GM19463 (cell line): ENCODE results near the gene IL1R1.
A peak's percentile ranks its signal among the peaks of the same experiment; 100 is the strongest.
"Not testable (repeated sequence)": the region's sequence is repeated elsewhere in the genome, so short reads cannot be mapped to it uniquely, and the experiment has no call there.

Source experiments
- ATAC-seq: cut with Tn5 transposase; IDR thresholded peaks from one replicate; pipeline ENCODE4 v1.9.1; 2021; ENCODE audit warnings: mild to moderate bottlenecking, moderate library complexity; ENCODE audit not compliant: unreplicated experiment

The IL1R1 gene

GRCh38 chr2:102110596-102111334 is 31.8 kb upstream of the IL1R1 start:
- ATAC-seq = peak; percentile 46

DNA sequence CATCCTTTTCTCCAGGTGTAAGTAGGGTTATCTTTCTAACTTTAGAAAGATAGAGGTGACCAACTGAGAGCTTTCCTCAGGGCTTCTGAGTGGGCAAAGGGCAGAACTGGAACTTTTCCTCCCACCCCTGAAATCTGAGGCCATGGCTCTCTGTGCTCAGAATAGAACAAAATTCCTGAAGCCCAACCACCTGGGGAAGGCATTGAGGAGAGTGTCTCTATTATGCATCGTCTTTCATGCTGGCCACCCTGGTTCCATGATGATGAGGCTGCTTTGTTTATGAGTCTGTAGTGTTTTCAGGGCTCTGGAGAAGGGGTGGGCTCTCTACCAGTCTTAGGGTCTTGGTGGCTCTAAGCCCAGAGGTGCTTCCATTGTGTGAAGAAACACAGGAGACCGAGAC is 30.7 kb upstream of the IL1R1 start:
- no peak for ATAC-seq

DNA sequence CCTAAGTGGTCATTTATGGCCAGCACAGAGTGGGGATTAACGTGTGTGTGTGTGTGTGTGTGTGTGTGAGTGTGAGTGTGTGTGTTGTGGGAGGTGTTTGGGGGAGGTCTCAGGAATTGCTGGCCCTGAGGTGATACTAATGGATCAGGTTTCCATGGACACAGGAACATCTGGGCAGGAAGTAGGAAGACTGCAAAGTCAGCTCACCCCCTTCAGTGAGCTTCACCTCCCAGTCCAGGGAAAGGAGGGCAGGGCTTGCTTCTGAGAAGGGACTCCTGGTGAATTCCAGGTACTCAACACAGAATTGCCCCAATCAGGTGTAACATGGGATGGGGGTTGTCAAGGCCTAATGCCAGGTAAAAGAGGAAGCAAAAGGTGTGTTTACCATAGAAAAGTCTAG is 30.3 kb upstream of the IL1R1 start:
- no peak for ATAC-seq

DNA sequence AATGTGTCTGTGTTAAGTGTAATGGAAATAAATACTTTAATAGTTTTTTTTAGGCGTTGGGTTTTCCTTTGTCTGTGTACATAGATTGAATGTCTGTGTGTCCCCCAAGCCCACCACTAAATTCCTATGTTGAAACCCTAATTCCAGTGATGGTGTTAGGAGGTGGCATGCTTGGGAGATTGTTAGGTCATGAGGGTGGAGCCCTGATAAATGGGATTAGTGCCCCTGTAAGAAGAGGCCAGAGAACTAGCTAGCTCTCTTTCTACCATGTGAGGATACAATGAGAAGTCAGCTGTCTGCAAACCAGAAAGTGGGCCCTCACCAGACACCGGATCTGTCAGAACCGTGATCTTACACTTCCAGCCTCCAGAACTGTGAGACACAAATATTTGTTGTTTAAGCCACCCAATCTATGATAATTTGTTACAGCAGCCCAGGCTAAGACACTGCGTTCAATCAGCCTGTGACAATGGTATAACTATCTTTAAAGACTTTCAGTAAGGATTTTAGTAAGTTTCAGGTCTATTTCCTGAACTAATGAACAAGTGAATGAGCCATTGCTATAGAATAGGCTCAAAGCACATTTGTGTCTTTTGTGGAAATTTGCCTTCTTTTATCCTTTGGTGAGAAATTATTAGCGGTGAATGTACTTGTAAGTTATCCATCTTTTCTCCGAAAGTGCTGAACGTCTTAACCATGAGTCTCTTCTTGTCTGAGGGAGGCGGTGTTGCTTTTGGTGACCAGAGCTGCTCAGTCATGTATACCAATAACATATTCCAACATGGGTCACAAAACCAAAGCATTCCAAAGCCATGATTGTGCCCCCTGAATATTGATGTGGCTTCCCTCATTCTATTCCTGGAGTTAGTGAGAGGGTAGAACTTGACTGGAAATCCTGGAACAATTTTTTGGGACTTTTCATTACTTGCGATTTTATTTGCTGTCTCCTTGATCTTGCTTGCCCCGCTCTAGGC is 29.6 kb upstream of the IL1R1 start:
- ATAC-seq = no peak

DNA sequence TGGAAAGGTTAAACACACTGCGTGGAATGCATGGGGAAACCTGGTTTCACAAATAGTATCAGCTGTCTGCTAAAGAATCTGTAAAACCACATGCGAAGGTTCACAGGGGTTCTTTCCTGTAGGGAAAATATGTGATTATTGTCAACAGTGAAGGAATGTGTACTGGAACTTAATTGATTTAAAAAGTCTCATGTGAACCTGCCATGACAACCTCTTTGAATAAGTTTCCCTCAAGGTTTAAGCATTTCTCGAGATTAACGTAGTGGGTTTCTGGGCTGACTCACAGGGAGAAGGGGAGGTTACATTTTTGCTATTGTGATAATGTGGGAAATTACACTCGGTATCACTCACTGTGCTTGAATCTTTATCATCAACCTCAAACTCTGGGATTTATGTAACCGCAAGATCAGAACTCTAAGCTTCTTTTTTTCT is 28.2 kb upstream of the IL1R1 start:
- no peak for ATAC-seq

- no peak for ATAC-seq
Observed at GRCh38 chr2:102114851-102115497, 27.6 kb upstream of the IL1R1 start.

DNA sequence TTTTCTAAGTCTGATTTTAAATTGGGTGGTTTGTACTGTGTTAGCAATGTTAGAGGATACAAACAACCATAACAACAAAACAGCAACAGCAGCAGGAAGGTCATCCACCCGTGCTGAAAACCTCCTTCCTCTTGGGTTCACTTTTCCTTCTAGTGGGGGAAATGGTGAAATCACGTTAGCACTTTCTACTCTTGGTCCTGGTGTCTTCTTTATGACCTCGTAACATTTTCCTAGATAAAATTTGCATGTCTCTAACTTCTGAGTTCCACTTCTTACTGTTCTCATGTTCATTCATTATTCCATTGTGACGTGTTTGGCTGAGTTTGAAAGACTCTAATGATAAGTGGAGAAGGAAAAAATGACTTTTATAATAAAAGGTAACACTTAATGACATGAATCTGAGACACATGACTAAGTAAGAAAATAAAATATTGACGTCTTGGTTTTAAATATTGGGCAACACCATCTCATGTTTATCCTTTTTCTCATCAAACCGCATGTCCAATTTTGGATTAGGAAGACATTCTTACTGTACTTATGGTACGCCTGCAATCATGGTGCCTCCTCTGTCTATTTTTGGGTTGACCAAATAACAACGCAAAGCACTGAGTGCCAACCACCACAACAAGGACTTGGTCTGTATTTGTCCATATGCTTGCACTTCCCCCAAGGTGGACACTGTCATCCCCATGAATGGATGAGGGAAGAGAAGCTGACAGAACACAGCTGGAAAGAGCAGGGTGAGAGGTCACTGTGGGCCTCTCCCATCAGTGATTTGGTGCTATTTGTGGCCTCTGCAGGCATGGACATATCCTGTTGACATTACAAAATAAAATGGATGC is 25.7 kb upstream of the IL1R1 start:
- ATAC-seq = no peak

DNA sequence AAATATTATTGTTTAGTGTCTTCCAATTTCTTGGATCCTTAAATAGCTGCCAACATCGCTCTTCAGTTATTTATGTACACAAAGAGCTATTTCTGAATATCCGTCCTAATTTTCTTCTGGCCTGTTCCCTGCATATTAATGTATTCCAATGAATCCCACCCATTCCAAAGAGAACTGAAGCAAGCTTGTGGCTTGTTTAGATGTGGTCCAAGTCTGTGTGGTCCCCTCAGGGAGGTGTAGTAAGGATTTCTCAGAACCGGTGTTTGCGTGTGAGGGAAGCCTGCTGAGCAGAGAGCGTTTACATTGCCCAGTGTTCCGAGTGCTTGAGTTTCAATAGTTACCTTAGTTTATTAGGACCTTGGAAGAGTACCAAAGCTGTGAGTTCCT is 25.1 kb upstream of the IL1R1 start:
- no peak for ATAC-seq

- ATAC-seq = no peak
Observed at GRCh38 chr2:102119255-102119654, 23.3 kb upstream of the IL1R1 start.

- no peak for ATAC-seq
Observed at GRCh38 chr2:102120261-102120660, 22.3 kb upstream of the IL1R1 start.

GRCh38 chr2:102120701-102121159 is 21.8 kb upstream of the IL1R1 start:
- no peak for ATAC-seq

DNA sequence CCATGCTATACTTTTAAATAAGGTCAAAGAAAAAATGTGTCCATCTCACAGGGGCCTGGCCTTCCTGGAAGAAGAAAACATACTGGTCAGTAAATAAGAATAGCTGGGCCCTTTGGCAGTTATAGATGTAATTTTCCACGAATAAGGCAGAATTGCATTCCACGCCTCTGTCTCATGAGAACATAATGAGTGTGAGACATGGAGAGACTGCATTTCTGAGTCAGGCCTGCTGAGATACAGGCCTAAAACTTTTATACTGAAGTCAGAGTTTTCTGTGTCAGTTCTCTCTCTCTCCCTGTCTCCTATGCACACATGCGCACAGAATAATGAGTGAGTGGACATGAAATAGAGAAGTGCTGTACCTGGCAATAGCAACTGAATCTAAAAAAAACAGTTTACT is 20.4 kb upstream of the IL1R1 start:
- ATAC-seq = no peak

GRCh38 chr2:102122909-102123308 is 19.6 kb upstream of the IL1R1 start:
- ATAC-seq = no peak

GRCh38 chr2:102124421-102124820 is 18.1 kb upstream of the IL1R1 start:
- not testable (repeated sequence) for ATAC-seq

DNA sequence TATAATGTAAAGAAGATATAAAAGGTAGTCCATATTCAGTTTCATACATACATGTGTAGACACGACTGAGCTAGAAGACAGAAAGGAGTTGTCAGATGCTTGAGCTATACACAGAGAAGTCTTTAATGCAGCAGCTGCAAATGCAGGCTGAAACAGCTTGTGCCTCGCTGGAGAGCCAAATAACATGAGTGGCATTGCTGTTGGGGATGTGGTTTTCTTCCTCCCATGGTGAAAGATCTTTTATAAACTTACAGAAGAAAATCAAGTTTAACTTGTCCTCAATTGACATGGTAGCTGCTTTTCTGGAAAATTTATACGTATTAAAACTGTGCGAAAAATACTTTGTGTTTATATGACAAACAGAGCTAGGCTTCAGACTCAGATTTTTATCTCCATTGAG is 16.4 kb upstream of the IL1R1 start:
- no peak for ATAC-seq

GRCh38 chr2:102126660-102127059 is 15.9 kb upstream of the IL1R1 start:
- ATAC-seq = no peak

- ATAC-seq = no peak
Observed at GRCh38 chr2:102129082-102129481, 13.5 kb upstream of the IL1R1 start.

DNA sequence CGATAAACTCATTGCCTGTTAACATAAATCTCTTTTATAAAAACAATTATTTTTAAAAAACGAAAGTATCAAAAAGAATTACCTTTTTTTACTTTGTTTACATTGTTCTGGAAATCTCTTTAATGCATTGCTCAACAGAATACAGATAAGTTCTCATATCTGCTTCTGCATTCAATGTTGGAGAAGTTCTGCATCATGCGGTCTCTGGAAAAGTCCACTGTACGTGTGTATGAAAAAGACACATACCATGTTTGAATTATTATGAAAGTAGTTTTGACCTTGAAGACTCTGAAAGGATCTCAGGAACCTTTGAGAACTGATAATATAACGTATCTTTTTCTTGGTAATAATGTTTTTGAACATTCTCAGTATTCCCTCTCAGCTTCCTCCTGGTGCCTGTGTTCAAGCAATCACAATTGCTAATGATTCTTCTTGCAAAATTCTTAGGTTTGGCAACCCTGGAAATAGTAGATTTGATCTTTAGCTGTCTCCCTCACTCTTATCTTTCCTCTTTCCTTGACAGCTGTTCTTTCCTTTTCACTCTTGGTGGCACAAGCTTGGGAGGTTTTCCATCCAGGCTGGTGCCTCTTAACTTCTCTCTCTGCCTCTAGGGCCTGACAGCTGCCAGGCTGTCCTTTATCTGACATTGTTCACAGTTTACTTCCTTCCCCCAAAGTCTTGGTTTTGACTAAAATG is 12.4 kb upstream of the IL1R1 start:
- no peak for ATAC-seq

GRCh38 chr2:102130647-102130991 is 11.9 kb upstream of the IL1R1 start:
- no peak for ATAC-seq

DNA sequence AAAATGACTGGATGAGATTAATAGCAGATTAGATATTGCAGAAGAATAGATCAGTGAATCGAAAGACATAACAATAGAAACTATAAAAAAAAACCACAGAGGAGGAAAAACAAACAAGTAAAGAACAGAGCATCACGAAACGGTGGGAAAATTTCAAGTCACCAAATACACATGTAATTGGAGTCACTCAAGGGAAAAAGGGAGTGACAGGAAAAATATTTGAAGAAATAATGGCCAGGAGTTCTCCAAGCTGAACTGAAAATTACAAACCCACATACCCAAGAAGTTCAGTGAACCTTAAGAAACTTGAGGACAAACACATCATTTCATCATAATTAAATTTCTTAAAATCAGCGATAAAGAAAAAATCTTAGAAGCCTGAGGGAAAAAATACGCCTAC is 11.0 kb upstream of the IL1R1 start:
- ATAC-seq = no peak
